Measurements from ENCODE around the gene HOXC10. TPM values are rescaled to one million over a fixed set of nuclear protein-coding genes. Genes with fewer than 3 reads are reported as not detected.

Gene HOXC10
- total and polyA plus RNA-seq, 2 donors (not counting 3 experiments of a cell fraction or from before 2014, with no cell fraction given), result 0.18 TPM; not detected in 1

GRCh38 chr12:54030442-54030801 lies 45.5 kb downstream of the HOXC10 start:
- no peak overlapping the region for H3K27ac ChIP-seq (ENCODE audit: insufficient read depth, low read depth, low read length)
- peaks cover 86 to 92% of the 10 kb centered on the region in 2 experiments for H3K27me3 ChIP-seq (ENCODE audit: control insufficient read depth in 2 of 2, insufficient read depth in 2 of 2, low read length in 2 of 2)
- no peak overlapping the region for H3K4me2 ChIP-seq (ENCODE audit: insufficient read depth, low read length)
- DNase-seq (ENCODE audit: low read depth, low spot score) (no peak), FAIRE-seq (no peak)
- ChIA-PET CTCF (interaction anchor here (1.1 to 6.1 kb wide), 4 partner anchors 161 to 358 kb away, joined by 3 to 91 read pairs (median 58); no protein-coding TSS in a partner anchor), POLR2A (no interaction called here)
- intact Hi-C loops (cut with micrococcal nuclease) (no loop called here), dilution Hi-C loops (cut with MboI; ENCODE audit: extremely low pct_ligation_motif_present, low sequenced_read_pairs) (no loop called here)
- H3K9me1 ChIP-seq (replicated peaks; ENCODE audit: control insufficient read depth, extremely low read depth, insufficient read depth, low read length), result no peaks in the 10 kb centered on the region
- H3K9me3 ChIP-seq (replicated peaks; ENCODE audit: control insufficient read depth, insufficient read depth, low read length), result no peaks in the 10 kb centered on the region
- no peak overlapping the region for H2AFZ ChIP-seq (ENCODE audit: low read depth, low read length)
- H3K36me3 ChIP-seq (ENCODE audit: control insufficient read depth in 2 of 2, extremely low read depth in 1 of 2, insufficient read depth in 2 of 2, low read length in 2 of 2), result no peaks in the 10 kb centered on the region
- no peaks in the 10 kb centered on the region for H3K79me2 ChIP-seq (ENCODE audit: control insufficient read depth, insufficient read depth, low read length)
- no peaks in the 10 kb centered on the region for H3K4me1 ChIP-seq (ENCODE audit: control insufficient read depth, extremely low read depth, insufficient read depth, low read length)
- no TSS peak for BruUV-seq (replicated peaks)
- H3K4me3 ChIP-seq (replicated peaks in 1 of 3; ENCODE audit: insufficient read depth in 1 of 3, low read depth in 1 of 3, low read length in 3 of 3), result no peak overlapping the region
- H4K20me1 ChIP-seq (replicated peaks; ENCODE audit: control insufficient read depth, extremely low read depth, insufficient read depth, low read length), result no peaks in the 10 kb centered on the region
- TF ChIP-seq MAX (IDR thresholded peaks at IDR 0.05; ENCODE audit: insufficient read depth, insufficient read length) (no peak), POLR2A (IDR thresholded peaks at IDR 0.05; ENCODE audit: low read depth, low read length) (no peak), JUN (IDR thresholded peaks at IDR 0.05; ENCODE audit: borderline replicate concordance, insufficient read depth, insufficient read length, low read depth) (no peak), POLR2AphosphoS5 (IDR thresholded peaks at IDR 0.05; ENCODE audit: insufficient read depth, low read depth, low read length) (no peak), EZH2 (IDR thresholded peaks at IDR 0.05; ENCODE audit: borderline replicate concordance, low read depth, low read length, severe bottlenecking) (peak; percentile 24), MYC (IDR thresholded peaks at IDR 0.05; ENCODE audit: low read depth, low read length) (no peak), FOS (IDR thresholded peaks at IDR 0.05; ENCODE audit: borderline replicate concordance, insufficient read depth, low read length) (no peak)
- H3K9ac ChIP-seq (replicated peaks; ENCODE audit: extremely low read depth, insufficient read depth, low read length), result no peak overlapping the region

- TF ChIP-seq EZH2 (IDR thresholded peaks at IDR 0.05; ENCODE audit: borderline replicate concordance, low read depth, low read length, severe bottlenecking) (peak; percentile 61), POLR2AphosphoS5 (IDR thresholded peaks at IDR 0.05; ENCODE audit: insufficient read depth, low read depth, low read length) (no peak)
- Histone ChIP-seq H4K20me1 (replicated peaks; ENCODE audit: control insufficient read depth, extremely low read depth, insufficient read depth, low read length) (no peaks in the 10 kb centered on the region), H3K79me2 (ENCODE audit: control insufficient read depth, insufficient read depth, low read length) (no peaks in the 10 kb centered on the region), H3K27ac (ENCODE audit: insufficient read depth, low read depth, low read length) (no peak overlapping the region), H3K9me3 (replicated peaks; ENCODE audit: control insufficient read depth, insufficient read depth, low read length) (no peaks in the 10 kb centered on the region), H3K4me2 (ENCODE audit: insufficient read depth, low read length) (no peak overlapping the region), H3K4me3 (replicated peaks in 1 of 3; ENCODE audit: insufficient read depth in 1 of 3, low read depth in 1 of 3, low read length in 3 of 3) (no peak overlapping the region), H3K36me3 (ENCODE audit: control insufficient read depth in 2 of 2, extremely low read depth in 1 of 2, insufficient read depth in 2 of 2, low read length in 2 of 2) (no peaks in the 10 kb centered on the region), H3K4me1 (ENCODE audit: control insufficient read depth, extremely low read depth, insufficient read depth, low read length) (no peaks in the 10 kb centered on the region), H3K9ac (replicated peaks; ENCODE audit: extremely low read depth, insufficient read depth, low read length) (no peak overlapping the region), H3K9me1 (replicated peaks; ENCODE audit: control insufficient read depth, extremely low read depth, insufficient read depth, low read length) (no peaks in the 10 kb centered on the region), H2AFZ (ENCODE audit: low read depth, low read length) (no peak overlapping the region), H3K27me3 (ENCODE audit: control insufficient read depth in 2 of 2, insufficient read depth in 2 of 2, low read length in 2 of 2) (peaks cover 86 to 92% of the 10 kb centered on the region in 2 experiments)
- BruUV-seq (replicated peaks), result no TSS peak
- ChIA-PET POLR2A (no interaction called here), CTCF (interaction anchor here (1.0 to 6.1 kb wide), 8 partner anchors 7 to 357 kb away, joined by 3 to 91 read pairs (median 19); partner anchors contain the start of gene HOXC8)
- FAIRE-seq, result no peak
- dilution Hi-C loops (cut with MboI; ENCODE audit: extremely low pct_ligation_motif_present, low sequenced_read_pairs) (no loop called here), intact Hi-C loops (cut with micrococcal nuclease) (no loop called here)
- no peak for DNase-seq (ENCODE audit: low read depth, low spot score)
Measured at GRCh38 chr12:54030889-54031471, 46.0 kb downstream of the HOXC10 start.

All from endothelial cell of umbilical vein (primary cell).